ENCODE measurements around the gene KHDRBS1.

DNA sequence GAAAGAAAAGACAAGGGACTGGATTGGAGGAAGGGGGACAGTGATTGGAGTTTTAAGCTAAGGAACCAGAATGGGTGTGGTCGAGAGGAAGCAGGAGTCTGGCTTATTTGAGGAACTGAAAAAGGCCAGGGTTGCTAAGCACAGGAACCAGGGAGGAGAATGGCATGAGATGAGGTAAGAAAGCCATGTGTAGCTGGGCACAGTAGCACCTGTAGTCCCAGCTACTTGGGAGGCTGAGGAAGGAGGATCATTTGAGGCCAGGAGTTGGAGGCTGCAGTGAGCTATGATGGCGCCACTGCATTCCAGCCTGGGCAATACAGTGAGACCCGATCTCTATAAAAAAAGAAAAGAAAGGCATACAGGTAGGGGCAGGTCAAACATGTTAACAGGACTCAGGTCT lies 8.1 kb upstream of the KHDRBS1 start:
- TF ChIP-seq KLF9 (CRISPR knock-in tag; IDR thresholded peaks at IDR 0.05; ENCODE audit: low read depth) = no peak
- TF ChIP-seq ZNF615 (CRISPR knock-in tag; IDR thresholded peaks at IDR 0.05; ENCODE audit: borderline replicate concordance) = no peak
- TF ChIP-seq CCDC6 (CRISPR knock-in tag; IDR thresholded peaks at IDR 0.05) = no peak
- no peak for TF ChIP-seq POLR2A (IDR thresholded peaks at IDR 0.05; ENCODE audit: insufficient read depth in 1 of 2, low read depth in 2 of 2, low read length in 2 of 2)
